IPS DF 6.9 (cell line): ENCODE results near the gene TTLL5.

Source experiments
- DNase-seq: peaks from one replicate; pipeline ENCODE4 v3.0.0-alpha.2; 2013; ENCODE audit warnings: low read depth, low spot score
- H3K27ac ChIP-seq: one replicate; pipeline ENCODE4 v1.5.1; 2013; ENCODE audit warnings: low read length, control low read depth
- H3K27me3 ChIP-seq: 2 replicates; pipeline ENCODE4 v1.6.1; 2013; ENCODE audit warnings: mild to moderate bottlenecking, low read length; ENCODE audit not compliant: control insufficient read depth, insufficient read depth
- H3K36me3 ChIP-seq: 2 replicates; pipeline ENCODE4 v1.6.1; 2013; ENCODE audit warnings: low read length; ENCODE audit not compliant: control insufficient read depth, insufficient read depth
- H3K4me1 ChIP-seq: 2 replicates; pipeline ENCODE4 v1.6.1; 2013; ENCODE audit warnings: low read length; ENCODE audit not compliant: control insufficient read depth, insufficient read depth
- H3K4me3 ChIP-seq: 2 replicates; pipeline ENCODE4 v1.5.1; 2013; ENCODE audit warnings: mild to moderate bottlenecking, low read length
- H3K9me3 ChIP-seq: 2 replicates; pipeline ENCODE4 v1.6.1; 2013; ENCODE audit warnings: low read length, inconsistent platforms; ENCODE audit not compliant: control insufficient read depth, insufficient read depth
- WGBS: extraction: QIAGEN DNeasy Blood & Tissue Kit; methylation state at CpG from one replicate; pipeline ENCODE4 v1.1.7; 2013; ENCODE audit warnings: mixed read lengths, missing lambda C conversion rate; ENCODE audit not compliant: insufficient read length, insufficient coverage; 5-methylcytosine and 5-hydroxymethylcytosine counted together

The TTLL5 gene

GRCh38 chr14:75726321-75726720, 65.3 kb downstream of the TTLL5 start:
- Histone ChIP-seq H3K4me1 (no peaks in the 10 kb centered on the region), H3K27ac (no peak overlapping the region), H3K9me3 (no peaks in the 10 kb centered on the region), H3K4me3 (no peak overlapping the region), H3K36me3 (no peaks in the 10 kb centered on the region), H3K27me3 (no peaks in the 10 kb centered on the region)
- DNase-seq, result no peak
- WGBS, result 100% methylated on average over 1 of the region's 1 CpG

GRCh38 chr14:75727124-75727523, 66.1 kb downstream of the TTLL5 start:
- Histone ChIP-seq H3K27ac (no peak overlapping the region), H3K27me3 (no peaks in the 10 kb centered on the region), H3K9me3 (no peaks in the 10 kb centered on the region), H3K4me1 (no peaks in the 10 kb centered on the region), H3K4me3 (no peak overlapping the region), H3K36me3 (no peaks in the 10 kb centered on the region)
- DNase-seq, result no peak
- no CpG with 5 or more reads among the region's 3 CpGs for WGBS

- H3K9me3 ChIP-seq, result no peaks in the 10 kb centered on the region
- H3K4me1 ChIP-seq, result no peaks in the 10 kb centered on the region
- no peak overlapping the region for H3K27ac ChIP-seq
- H3K27me3 ChIP-seq, result no peaks in the 10 kb centered on the region; the same call in 1 of the 2 replicates
- no peak for DNase-seq
- H3K4me3 ChIP-seq, result no peak overlapping the region
- WGBS, result no CpG with 5 or more reads among the region's 3 CpGs
- H3K36me3 ChIP-seq, result no peaks in the 10 kb centered on the region; the same call in 1 of the 2 replicates
These were observed 71.8 kb downstream of the TTLL5 start for GRCh38 chr14:75732888-75733287.

GRCh38 chr14:75734854-75735253, 73.8 kb downstream of the TTLL5 start:
- H3K27me3 ChIP-seq, result no peaks in the 10 kb centered on the region; the same call in 1 of the 2 replicates
- H3K27ac ChIP-seq, result no peak overlapping the region
- DNase-seq, result no peak
- H3K4me3 ChIP-seq, result no peak overlapping the region
- H3K36me3 ChIP-seq, result no peaks in the 10 kb centered on the region; the same call in 1 of the 2 replicates
- no CpG with 5 or more reads among the region's 3 CpGs for WGBS
- no peaks in the 10 kb centered on the region for H3K4me1 ChIP-seq
- no peaks in the 10 kb centered on the region for H3K9me3 ChIP-seq

GRCh38 chr14:75736845-75737485, 75.9 kb downstream of the TTLL5 start:
- Histone ChIP-seq H3K36me3 (no peaks in the 10 kb centered on the region; the same call in 1 of the 2 replicates), H3K4me1 (no peaks in the 10 kb centered on the region), H3K4me3 (no peak overlapping the region), H3K9me3 (no peaks in the 10 kb centered on the region), H3K27ac (no peak overlapping the region), H3K27me3 (no peaks in the 10 kb centered on the region; the same call in 1 of the 2 replicates)
- no peak for DNase-seq

- Histone ChIP-seq H3K4me1 (no peaks in the 10 kb centered on the region), H3K27me3 (no peaks in the 10 kb centered on the region; the same call in 1 of the 2 replicates), H3K4me3 (no peak overlapping the region), H3K27ac (no peak overlapping the region), H3K9me3 (no peaks in the 10 kb centered on the region), H3K36me3 (no peaks in the 10 kb centered on the region; the same call in 1 of the 2 replicates)
- no CpG with 5 or more reads among the region's 3 CpGs for WGBS
- DNase-seq, result no peak
These were observed 77.1 kb downstream of the TTLL5 start for GRCh38 chr14:75738192-75738591.

- H3K4me3 ChIP-seq, result no peak overlapping the region
- no peaks in the 10 kb centered on the region for H3K9me3 ChIP-seq
- WGBS, result no CpG with 5 or more reads among the region's 2 CpGs
- H3K27me3 ChIP-seq, result no peaks in the 10 kb centered on the region
- H3K27ac ChIP-seq, result no peak overlapping the region
- no peaks in the 10 kb centered on the region for H3K4me1 ChIP-seq
- no peak for DNase-seq
- H3K36me3 ChIP-seq, result no peaks in the 10 kb centered on the region
These were observed 81.8 kb downstream of the TTLL5 start for GRCh38 chr14:75742867-75743266.

- no CpG with 5 or more reads among the region's 2 CpGs for WGBS
- Histone ChIP-seq H3K9me3 (no peaks in the 10 kb centered on the region), H3K4me1 (no peaks in the 10 kb centered on the region), H3K27ac (no peak overlapping the region), H3K27me3 (no peaks in the 10 kb centered on the region), H3K4me3 (no peak overlapping the region), H3K36me3 (no peaks in the 10 kb centered on the region)
- DNase-seq, result no peak
These were observed 86.9 kb downstream of the TTLL5 start for GRCh38 chr14:75747899-75748298.

- DNase-seq, result no peak
- no peaks in the 10 kb centered on the region for H3K36me3 ChIP-seq
- H3K4me3 ChIP-seq, result no peak overlapping the region
- H3K27me3 ChIP-seq, result no peaks in the 10 kb centered on the region
- H3K27ac ChIP-seq, result no peak overlapping the region
- WGBS, result no CpG with 5 or more reads among the region's 1 CpG
- H3K4me1 ChIP-seq, result no peaks in the 10 kb centered on the region
- H3K9me3 ChIP-seq, result no peaks in the 10 kb centered on the region
These were observed 87.3 kb downstream of the TTLL5 start for GRCh38 chr14:75748336-75748735.

GRCh38 chr14:75751296-75751695, 90.2 kb downstream of the TTLL5 start:
- no peaks in the 10 kb centered on the region for H3K27me3 ChIP-seq
- H3K9me3 ChIP-seq, result no peaks in the 10 kb centered on the region
- no peak overlapping the region for H3K4me3 ChIP-seq
- no peak for DNase-seq
- no peaks in the 10 kb centered on the region for H3K4me1 ChIP-seq
- no peaks in the 10 kb centered on the region for H3K36me3 ChIP-seq
- no peak overlapping the region for H3K27ac ChIP-seq
- WGBS, result no CpG with 5 or more reads among the region's 5 CpGs

GRCh38 chr14:75752086-75752485, 91.0 kb downstream of the TTLL5 start:
- Histone ChIP-seq H3K9me3 (no peaks in the 10 kb centered on the region), H3K4me3 (no peak overlapping the region), H3K36me3 (no peaks in the 10 kb centered on the region), H3K27ac (no peak overlapping the region), H3K27me3 (no peaks in the 10 kb centered on the region), H3K4me1 (peaks cover 1% of the 10 kb centered on the region; the same call in 1 of the 2 replicates)
- WGBS, result no CpG with 5 or more reads among the region's 3 CpGs
- DNase-seq, result no peak
